ENCODE results near the gene NAPSA.

Gene NAPSA

DNA sequence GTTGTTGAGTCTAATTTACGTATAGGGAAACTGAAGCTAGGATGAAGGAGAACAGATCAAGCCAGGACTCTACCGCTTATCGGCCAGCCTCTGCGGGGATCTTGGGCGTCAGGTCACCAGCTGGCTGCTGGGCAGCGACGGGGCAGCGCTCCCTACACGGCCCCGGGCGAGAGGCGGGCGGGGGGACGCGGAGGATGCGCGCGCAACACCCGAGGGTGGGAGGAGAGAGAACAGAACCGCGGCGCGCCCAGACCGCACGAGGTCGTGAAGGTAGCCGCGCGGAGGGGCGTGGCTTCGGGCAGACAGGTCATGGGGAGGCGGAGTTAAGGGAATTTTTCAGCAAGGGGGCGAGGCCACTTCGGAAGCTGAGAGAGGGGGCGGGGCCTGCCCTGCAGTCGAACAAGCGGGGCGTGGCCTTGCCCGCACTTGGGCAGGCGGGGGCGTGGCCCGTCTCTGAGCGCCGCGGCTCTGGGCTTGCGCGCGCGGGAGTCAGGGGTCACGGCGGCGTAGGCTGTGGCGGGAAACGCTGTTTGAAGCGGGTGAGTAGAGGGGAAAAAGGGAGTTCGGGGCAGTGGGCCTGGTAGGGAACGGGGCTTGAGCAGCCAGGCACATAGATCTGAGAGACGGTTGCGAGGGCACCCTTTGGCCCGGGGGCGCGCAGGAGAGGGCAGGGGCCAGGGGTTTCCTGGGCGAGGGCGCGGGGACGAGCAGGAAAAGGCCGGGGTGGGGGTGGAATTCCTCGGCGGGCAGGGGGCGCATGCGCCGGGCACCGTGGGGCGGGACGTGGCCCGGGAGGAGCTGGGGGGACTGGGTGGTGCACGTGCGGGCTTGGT, 18.6 kb upstream of the NAPSA start, which contains the start of gene POLD1:
TSS of gene POLD1 (plus strand) at position 496 of the 833 bp plus-strand sequence. CDS start 14,505 bp downstream, outside the sequence.
- peak; percentile 88 to 90 for DNase-seq

DNA sequence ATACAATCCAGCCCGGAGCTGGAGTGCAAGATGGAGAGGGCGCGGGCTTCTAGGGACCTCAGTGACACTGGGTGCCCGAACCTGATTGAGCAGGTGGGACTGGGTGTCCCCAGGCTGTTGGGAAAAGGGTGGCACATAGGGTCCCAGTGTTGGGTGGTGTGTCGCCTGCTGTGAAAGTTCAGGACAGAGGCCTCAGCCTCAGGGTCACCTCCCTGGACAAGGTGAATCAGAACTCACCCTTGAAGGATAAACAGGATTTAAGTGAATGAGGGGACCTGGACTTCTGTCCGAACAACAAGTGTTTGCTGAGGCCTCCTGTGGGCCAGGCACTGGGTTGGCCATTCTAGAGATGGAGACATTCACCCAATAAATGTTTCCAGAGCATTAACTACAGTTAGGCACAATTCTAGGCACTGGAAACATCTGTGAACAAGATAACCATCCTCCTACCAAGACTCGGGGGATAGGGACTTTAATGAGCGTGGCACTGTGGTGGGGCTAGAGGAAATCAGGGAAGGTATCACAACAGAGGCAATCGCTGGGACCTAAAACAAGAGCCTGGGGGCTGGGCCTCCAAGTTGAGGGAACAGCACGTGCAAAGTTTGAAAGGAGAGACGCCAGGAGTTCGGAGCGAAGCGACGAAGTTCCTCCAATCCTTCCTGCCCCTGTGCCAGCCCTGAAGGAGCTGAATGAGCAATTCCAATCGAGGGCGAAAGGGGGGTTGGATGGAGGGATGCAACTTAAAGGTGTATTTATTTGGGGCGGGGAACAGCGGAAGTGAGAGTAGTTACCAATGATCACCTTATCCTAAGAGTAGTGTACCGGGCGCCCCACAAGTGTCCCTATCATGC, 17.8 kb upstream of the NAPSA start:
- DNase-seq = no peak

DNA sequence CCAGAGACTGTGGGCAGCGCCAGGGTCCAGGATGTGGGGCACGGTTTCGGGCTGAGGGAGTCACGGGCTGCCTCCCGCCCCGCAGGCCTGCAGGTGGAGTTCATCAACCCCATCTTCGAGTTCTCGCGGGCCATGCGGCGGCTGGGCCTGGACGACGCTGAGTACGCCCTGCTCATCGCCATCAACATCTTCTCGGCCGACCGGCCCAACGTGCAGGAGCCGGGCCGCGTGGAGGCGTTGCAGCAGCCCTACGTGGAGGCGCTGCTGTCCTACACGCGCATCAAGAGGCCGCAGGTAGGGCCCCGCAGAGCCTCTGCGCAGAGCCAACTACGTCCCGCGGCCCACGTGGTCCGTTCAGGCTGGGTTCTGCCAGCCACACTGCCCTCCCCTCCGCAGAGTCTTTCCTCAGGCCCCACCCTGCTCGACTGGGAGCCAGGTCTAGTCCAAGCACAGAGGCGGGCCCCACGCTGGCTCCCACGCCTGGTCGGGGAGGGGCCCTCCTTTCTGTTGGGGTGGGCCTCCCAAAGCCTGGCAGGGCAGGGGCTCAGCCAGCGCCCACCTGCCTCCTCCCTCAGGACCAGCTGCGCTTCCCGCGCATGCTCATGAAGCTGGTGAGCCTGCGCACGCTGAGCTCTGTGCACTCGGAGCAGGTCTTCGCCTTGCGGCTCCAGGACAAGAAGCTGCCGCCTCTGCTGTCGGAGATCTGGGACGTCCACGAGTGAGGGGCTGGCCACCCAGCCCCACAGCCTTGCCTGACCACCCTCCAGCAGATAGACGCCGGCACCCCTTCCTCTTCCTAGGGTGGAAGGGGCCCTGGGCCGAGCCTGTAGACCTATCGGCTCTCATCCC, 16.7 kb upstream of the NAPSA start:
- DNase-seq = no peak

DNA sequence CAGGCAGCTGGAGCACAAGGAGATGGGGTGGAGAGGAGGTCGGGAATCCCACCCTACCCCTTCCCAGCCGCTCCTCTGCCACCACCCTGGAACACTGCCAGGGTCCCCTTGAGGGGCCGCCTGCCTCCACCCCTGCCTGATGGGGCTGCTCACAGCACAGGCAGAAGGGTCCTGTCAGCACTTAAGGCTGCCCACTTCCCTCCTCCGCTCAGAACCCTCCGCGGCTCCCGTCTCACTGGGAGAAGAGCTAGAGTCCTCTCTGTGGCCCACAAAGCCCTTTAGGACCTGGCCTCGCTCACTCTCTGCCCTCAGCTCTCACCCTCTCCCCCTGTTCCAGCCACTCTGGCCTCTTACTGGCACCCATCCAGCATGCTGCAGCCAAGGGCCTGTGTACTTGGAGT, 15.3 kb upstream of the NAPSA start:
- DNase-seq = no peak

DNA sequence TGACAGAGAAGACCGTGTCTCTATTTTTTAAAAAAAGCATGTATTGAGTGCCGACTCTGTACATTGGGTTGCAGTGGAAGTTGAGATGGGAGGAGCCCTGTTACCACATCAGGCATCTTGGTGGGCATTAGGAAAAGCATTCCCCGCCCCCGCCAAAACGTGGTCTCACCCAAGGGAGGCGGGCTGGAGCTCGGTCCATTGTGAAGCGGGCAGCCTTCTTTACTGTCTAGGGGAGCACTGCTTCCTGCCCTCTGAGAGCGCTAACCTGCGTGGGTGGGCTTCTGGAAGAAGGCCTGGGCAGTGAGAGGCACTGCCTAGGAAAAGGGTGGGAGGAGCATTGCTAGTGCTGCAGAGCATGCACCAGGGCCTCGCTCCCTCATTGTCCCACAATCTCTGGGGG, 14.7 kb upstream of the NAPSA start:
- no peak for DNase-seq

DNA sequence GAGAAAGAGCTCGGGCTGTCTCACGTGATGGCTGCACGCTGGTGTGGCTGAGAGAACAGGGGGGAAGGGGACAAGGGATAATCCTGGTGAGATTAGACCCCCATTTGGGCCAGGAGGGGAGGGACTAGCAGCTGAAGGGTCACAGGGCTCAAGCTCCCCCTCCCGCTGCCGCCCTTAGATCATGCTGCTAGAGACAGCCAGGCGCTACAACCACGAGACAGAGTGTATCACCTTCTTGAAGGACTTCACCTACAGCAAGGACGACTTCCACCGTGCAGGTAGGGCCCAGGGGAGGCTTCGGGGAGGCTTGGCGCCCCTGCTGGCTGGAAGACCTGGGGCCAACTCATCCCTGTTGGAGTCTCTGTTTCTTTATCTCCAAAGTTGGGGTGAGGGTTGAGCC, 14.2 kb upstream of the NAPSA start:
- DNase-seq = no peak

DNA sequence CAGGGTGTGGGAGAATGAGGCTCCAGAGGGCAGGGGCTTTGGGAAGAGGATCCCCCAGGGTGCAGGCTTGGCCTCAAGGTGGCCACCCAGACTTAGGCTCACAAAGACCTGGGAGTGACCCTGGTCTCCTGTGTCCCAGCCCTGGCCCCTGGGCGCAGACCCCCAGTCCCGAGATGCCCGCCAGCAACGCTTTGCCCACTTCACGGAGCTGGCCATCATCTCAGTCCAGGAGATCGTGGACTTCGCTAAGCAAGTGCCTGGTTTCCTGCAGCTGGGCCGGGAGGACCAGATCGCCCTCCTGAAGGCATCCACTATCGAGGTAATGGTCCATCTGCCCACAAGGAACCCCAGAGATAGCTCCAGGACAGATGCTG, 13.4 kb upstream of the NAPSA start:
- no peak for DNase-seq

DNA sequence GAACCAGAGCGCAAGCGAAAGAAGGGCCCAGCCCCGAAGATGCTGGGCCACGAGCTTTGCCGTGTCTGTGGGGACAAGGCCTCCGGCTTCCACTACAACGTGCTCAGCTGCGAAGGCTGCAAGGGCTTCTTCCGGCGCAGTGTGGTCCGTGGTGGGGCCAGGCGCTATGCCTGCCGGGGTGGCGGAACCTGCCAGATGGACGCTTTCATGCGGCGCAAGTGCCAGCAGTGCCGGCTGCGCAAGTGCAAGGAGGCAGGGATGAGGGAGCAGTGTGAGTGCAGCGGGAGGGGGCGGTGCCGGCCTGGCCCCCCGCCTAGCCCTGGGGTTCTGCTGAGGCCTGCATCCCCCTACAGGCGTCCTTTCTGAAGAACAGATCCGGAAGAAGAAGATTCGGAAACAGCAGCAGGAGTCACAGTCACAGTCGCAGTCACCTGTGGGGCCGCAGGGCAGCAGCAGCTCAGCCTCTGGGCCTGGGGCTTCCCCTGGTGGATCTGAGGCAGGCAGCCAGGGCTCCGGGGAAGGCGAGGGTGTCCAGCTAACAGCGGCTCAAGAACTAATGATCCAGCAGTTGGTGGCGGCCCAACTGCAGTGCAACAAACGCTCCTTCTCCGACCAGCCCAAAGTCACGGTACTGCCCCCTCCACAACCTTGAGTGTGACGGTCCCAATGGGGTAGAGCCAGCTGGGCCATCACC, 12.9 kb upstream of the NAPSA start:
- DNase-seq = no peak

DNA sequence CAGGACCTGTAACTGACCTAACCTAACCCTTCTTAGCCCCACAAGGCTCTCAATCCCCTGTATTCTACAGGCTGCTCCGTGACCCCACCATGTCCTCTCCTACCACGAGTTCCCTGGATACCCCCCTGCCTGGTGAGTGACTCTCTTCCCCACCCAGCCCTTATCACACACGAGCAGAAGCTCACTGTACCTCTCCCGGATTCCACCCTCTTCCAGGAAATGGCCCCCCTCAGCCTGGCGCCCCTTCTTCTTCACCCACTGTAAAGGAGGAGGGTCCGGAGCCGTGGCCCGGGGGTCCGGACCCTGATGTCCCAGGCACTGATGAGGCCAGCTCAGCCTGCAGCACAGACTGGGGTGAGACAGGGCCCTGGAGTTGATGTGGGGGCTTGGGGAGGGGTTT, 12.1 kb upstream of the NAPSA start:
- no peak for DNase-seq

DNA sequence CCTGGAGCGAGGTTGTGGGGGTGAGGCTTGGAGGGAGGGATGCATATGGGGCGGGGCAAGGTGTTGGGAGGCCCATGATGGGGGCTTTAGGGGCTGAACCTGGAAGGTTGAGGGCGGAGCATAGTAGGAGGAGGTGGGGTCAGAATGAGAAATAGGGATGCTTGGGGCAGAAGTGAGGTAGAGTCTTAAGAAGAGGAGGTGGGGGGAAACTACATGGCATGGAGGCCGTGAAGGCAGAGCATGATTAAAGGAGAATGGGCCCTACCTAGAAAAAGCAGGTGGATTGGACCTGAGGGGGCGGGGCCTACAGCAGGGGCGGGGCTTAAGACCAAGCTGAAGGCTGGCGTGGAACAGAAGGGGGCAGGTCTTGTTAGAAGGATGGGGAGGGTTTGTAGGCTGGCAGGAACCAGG, 11.6 kb upstream of the NAPSA start:
- DNase-seq = no peak

DNA sequence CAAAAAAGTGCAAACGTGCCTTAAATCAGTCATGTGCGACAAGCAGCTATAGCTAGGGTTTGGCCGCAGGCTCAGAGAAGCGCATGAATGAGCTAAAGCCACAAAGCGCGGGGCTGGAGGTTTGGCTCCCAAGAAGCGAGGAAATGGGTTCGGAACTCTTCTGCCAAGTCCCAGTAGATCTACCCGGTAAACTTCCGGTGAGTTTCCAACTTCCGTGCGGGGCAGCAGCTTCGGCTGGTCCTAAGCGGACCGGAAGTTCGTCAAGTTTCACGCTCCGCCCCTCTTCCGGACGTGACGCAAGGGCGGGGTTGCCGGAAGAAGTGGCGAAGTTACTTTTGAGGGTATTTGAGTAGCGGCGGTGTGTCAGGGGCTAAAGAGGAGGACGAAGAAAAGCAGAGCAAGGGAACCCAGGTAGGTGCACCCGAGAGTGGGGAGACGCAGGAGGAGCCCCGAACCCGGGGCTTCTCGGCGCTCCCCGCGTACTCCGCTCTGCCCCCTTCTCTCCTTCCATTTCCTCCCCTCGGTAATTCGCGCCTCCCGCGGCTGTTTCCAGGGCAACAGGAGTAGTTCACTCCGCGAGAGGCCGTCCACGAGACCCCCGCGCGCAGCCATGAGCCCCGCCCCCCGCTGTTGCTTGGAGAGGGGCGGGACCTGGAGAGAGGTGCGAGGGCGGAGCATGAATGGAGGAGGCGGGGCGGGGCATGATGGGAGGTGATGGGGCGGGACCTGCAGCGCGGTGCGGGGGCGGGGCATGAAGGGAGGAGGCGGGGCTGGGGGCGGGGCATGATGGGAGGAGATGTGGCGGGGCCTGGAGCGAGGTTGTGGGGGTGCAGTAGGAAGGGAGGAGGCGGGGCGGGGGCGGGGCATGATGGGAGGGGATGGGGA, 11.0 kb upstream of the NAPSA start, which contains the start of gene NR1H2:
TSS of gene NR1H2 (plus strand) at position 292 of the 885 bp plus-strand sequence. CDS start 1,149 bp downstream, outside the sequence.
- DNase-seq = peak; percentile 93 to 97

DNA sequence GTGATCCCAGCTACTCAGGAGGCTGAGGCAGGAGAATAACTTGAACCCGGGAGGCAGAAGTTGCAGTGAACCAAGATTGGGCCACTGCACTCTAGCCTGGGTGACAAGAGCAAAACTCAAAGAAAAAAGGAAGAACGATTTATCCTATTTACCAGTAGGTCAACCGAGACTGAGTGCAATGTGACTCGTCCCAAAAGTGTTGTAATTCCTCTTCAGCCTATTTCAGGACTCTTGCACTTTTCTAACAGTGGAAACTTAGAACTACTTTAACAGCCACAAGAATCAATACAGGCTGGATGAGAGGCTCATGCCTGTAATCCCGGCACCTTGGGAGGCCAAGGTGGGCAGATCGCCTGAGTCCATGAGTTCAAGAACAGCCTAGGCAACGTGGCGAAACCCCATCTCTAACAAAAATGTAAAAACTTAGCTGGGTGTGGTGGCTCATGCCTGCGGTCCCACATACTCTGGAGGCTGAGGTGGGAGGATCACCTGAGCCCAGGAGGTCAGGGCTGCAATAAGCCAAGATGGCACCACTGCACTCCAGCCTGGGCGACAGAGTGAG, 6.6 kb upstream of the NAPSA start:
- DNase-seq = no peak

DNA sequence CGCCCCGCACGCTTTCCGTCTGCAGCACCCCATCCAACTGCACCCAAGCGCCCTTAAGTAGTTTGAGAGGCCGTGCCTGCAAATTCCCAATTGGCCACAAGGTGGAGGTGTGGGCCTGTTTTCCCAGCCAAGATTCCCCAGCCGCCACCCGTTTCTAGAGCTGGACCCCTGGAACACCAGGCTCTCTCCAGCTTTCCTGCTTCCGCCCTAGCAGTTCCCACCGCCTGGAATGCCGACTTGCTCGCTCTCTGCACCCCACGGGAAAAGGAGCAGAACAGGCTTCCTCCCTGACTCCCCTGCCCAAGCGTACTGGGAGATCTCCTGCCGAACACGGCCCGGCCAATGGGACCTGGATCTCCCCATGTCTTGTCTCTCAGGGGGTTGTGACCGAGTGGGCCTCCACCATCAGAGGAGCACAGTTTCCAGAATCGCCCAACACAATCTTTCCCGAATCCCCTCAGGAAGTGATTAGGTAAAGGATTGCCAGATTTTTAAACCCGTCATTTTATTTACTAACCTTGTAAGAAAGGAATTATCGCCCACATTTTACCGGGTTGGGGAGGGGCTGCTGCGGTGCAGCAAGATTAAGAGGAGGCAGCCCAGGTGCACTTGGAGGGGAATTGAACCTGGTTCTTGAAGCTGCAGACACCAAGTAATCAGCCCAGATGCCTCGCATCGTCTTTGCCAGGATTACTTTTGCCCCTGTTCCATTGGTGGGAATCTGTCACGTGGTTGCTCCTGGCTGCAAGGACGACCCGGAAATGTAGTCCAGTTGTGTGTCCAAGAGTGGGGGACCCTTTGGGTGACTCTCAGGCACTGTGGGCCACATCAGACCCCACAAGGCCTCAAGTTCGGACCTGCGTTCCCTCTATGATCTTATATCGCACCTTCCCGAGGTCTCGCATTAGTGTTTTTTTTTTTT, 3.5 kb upstream of the NAPSA start:
- DNase-seq = peak; percentile 85 to 86

DNA sequence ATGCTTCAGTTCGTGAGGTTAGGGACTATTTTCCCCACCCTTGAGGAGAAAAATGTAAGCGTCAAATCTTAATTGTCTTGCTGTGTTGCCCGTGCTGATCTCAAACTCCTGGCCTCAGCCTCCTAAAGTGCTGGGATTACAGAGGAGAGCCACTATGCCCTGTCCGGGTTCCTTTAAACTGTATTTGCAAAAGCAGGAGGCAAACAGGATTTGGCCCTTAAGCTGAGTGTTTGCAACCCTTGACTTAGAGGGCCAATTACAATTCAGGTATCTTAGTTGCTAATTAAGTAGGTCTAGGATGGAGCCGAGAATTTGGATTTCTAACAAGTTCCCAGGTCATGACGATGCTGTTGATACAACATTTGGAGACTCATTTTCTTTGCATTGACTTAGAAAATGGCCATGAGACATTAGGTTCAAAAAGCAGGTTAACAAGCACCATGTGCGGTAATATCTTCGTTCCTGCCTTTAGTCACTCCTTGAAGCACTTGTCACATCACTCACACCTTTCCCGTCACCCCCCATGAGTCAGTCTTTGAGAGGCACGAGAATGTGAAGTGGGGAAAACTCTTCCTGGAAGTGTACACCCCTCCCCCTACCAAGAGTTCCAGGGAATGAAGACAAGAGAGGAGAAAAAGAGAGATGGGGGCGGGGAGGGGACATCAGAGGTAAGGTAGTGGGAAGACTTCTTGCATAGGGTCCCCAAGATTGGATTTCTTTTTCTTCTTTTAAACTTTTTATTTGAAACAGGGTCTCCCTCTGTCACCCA, 2.6 kb downstream of the NAPSA start:
- no peak for DNase-seq

DNA sequence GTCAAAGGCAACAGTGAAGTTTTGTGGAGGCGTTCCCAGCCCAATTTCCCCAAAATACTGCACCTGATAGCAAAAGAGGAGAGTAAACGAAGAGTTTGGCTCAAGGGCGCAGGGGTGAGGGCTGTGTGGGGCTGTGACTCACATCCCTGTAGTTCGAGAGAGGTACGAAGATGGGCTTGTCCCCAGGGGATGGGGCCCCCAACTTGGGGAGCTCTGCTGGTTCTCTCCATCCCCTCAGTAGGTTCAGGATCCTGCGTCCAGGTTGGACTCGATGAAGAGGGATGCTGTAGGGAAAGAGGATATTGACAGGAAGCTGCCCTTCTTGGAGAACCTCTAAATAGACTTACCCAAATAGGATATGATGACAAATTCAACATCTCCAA, 3.4 kb downstream of the NAPSA start:
- no peak for DNase-seq

DNA sequence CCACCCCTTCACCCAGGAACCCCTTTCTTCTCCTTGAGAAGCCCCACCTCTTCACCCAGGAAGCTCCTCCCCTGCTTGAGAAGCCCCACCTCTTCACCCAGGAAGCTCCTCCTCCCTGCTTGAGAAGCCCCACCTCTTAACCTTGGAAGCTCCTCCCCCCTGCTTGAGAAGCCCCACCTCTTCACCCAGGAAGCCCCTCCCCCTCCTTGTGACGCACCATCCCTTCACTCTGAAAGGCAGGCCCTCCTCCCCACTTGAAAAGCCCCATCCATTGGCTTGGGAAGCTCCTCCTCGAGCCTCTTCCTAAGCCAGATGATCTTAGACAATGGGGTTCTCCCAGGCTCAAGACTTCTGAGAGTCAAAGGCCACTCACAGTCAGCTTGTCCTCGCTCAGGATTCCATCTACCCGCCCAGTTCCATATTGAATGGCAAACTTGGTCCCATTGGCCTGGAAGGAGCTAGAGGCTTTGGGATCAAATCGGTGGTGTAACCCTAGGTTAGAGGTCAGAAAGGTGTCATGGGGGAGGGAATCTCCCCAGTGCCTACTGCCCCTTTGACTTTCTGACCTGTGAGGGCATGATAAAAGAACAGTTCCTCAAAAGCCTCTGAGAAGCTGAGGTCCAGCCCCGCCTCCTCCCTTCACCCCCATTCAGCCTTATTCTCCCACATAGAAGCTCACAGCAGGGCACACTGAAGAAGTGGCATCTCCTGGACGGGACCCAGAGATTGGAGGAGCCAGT, 4.0 kb downstream of the NAPSA start:
- DNase-seq = no peak

DNA sequence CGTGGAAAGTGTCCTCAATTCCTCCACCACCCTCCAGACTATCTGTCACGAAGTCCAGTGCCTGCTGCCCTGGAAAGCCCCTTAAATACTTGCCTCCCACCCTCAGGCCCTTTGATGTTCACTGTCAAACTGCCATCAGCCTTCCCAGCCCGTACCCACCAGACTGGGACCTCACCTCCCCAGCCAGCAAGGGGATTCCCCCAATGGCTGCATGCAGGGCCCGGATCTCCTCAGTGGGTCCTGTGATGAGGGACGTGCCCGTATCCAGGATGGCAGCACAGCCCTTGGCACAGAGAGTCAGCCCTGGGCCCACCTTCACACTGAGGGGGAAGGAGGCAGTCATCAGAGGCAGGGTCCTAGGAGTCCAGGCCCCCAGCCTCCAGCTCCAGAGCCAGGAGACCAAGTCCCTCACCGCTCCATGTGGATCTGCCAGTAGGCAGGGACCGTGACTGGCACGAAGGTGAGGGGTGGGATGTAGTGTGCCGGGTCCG, 6.1 kb downstream of the NAPSA start:
- no peak for DNase-seq

Measured in hippocampal formation (tissue), 2 donors.